ENCODE results near the gene B4GALT3.

- TF ChIP-seq, protein P1, sequence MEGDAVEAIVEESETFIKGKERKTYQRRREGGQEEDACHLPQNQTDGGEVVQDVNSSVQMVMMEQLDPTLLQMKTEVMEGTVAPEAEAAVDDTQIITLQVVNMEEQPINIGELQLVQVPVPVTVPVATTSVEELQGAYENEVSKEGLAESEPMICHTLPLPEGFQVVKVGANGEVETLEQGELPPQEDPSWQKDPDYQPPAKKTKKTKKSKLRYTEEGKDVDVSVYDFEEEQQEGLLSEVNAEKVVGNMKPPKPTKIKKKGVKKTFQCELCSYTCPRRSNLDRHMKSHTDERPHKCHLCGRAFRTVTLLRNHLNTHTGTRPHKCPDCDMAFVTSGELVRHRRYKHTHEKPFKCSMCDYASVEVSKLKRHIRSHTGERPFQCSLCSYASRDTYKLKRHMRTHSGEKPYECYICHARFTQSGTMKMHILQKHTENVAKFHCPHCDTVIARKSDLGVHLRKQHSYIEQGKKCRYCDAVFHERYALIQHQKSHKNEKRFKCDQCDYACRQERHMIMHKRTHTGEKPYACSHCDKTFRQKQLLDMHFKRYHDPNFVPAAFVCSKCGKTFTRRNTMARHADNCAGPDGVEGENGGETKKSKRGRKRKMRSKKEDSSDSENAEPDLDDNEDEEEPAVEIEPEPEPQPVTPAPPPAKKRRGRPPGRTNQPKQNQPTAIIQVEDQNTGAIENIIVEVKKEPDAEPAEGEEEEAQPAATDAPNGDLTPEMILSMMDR (conservative IDR thresholded peaks at IDR 0.05 in 1 of 2, IDR thresholded peaks at IDR 0.05 in 1 of 2; ENCODE audit: low read depth in 1 of 2, low read length in 2 of 2), result no peak
- no peak for TF ChIP-seq EZH2 (IDR thresholded peaks at IDR 0.05; ENCODE audit: low read length, missing control alignments)
These were observed 54.3 kb downstream of the B4GALT3 start for GRCh38 chr1:161122967-161123366.

Data from fibroblast of lung (primary cell).